Measurements from ENCODE around the gene EPG5.
"Not testable (repeated sequence)": the region's sequence is repeated elsewhere in the genome, so short reads cannot be mapped to it uniquely, and the experiment has no call there.

Gene EPG5

GRCh38 chr18:45980229-45980628 is 13.1 kb upstream of the EPG5 start:
- DNase-seq (ENCODE audit: low spot score) (no peak), FAIRE-seq (no peak)

- FAIRE-seq (no peak), DNase-seq (ENCODE audit: low spot score) (no peak)
Measured at GRCh38 chr18:45978084-45978483, 11.0 kb upstream of the EPG5 start.

GRCh38 chr18:45976974-45977373 is 9.8 kb upstream of the EPG5 start:
- DNase-seq (ENCODE audit: low spot score): no peak
- FAIRE-seq: no peak

GRCh38 chr18:45976566-45976965 is 9.4 kb upstream of the EPG5 start:
- no peak for FAIRE-seq
- DNase-seq (ENCODE audit: low spot score): no peak

GRCh38 chr18:45974088-45974536 is 7.0 kb upstream of the EPG5 start:
- DNase-seq (ENCODE audit: low spot score) (peak; percentile 50), FAIRE-seq (peak; percentile 67)

GRCh38 chr18:45964913-45965312 is 2.2 kb downstream of the EPG5 start:
- DNase-seq (ENCODE audit: low spot score); FAIRE-seq: not testable (repeated sequence)

- no peak for FAIRE-seq
- peak; percentile 91 for DNase-seq (ENCODE audit: low spot score)
Measured at GRCh38 chr18:45962866-45963265, 4.3 kb downstream of the EPG5 start.

- DNase-seq (ENCODE audit: low spot score): peak; percentile 89
- peak; percentile 94 for FAIRE-seq
Measured at GRCh38 chr18:45962461-45962860, 4.7 kb downstream of the EPG5 start.

GRCh38 chr18:45959484-45959883 is 7.6 kb downstream of the EPG5 start:
- DNase-seq (ENCODE audit: low spot score); FAIRE-seq: not testable (repeated sequence)

GRCh38 chr18:45958730-45959129 is 8.4 kb downstream of the EPG5 start:
- DNase-seq (ENCODE audit: low spot score): no peak
- FAIRE-seq: no peak

GRCh38 chr18:45958027-45958426 is 9.1 kb downstream of the EPG5 start:
- FAIRE-seq: no peak
- no peak for DNase-seq (ENCODE audit: low spot score)

- DNase-seq (ENCODE audit: low spot score) (peak; percentile 12), FAIRE-seq (peak; percentile 76)
Measured at GRCh38 chr18:45957100-45957499, 10.0 kb downstream of the EPG5 start.

GRCh38 chr18:45954070-45954934 is 12.8 kb downstream of the EPG5 start:
- DNase-seq (ENCODE audit: low spot score) (peak; percentile 82), FAIRE-seq (peak; percentile 85)

- FAIRE-seq (peak; percentile 80), DNase-seq (ENCODE audit: low spot score) (peak; percentile 72)
Measured at GRCh38 chr18:45951016-45951714, 16.0 kb downstream of the EPG5 start.

GRCh38 chr18:45945669-45946068 is 21.5 kb downstream of the EPG5 start:
- DNase-seq (ENCODE audit: low spot score) (no peak), FAIRE-seq (no peak)

- no peak for FAIRE-seq
- no peak for DNase-seq (ENCODE audit: low spot score)
Measured at GRCh38 chr18:45940724-45941123, 26.4 kb downstream of the EPG5 start.

GRCh38 chr18:45939236-45939635 is 27.9 kb downstream of the EPG5 start:
- DNase-seq (ENCODE audit: low spot score) (no peak), FAIRE-seq (no peak)

- FAIRE-seq (no peak), DNase-seq (ENCODE audit: low spot score) (no peak)
Measured at GRCh38 chr18:45938488-45938935, 28.6 kb downstream of the EPG5 start.

- DNase-seq (ENCODE audit: low spot score) (peak; percentile 52), FAIRE-seq (no peak)
Measured at GRCh38 chr18:45935591-45936335, 31.4 kb downstream of the EPG5 start.

GRCh38 chr18:45932708-45933107 is 34.4 kb downstream of the EPG5 start:
- DNase-seq (ENCODE audit: low spot score) (no peak), FAIRE-seq (no peak)

GRCh38 chr18:45930963-45931362 is 36.2 kb downstream of the EPG5 start:
- FAIRE-seq: no peak

GRCh38 chr18:45926691-45927090 is 40.4 kb downstream of the EPG5 start:
- no peak for FAIRE-seq
- DNase-seq (ENCODE audit: low spot score): no peak

More at GRCh38 chr18:45930963-45931362, 36.2 kb downstream of the EPG5 start:
- no peak for DNase-seq (ENCODE audit: low spot score)

All from RCC 7860 (cell line).